Parathyroid adenoma (tissue), 2 donors: ENCODE data around the gene DDHD1.

Source experiments
- H2AFZ ChIP-seq: fragments of 300-600 bp; sonication (generic); one replicate; pipeline ENCODE4 v1.7.0; 2017; ENCODE audit warnings: antibody characterized with exemption, mild to moderate bottlenecking
- H3K27ac ChIP-seq: fragments of 300-600 bp; sonication (generic); one replicate; pipeline ENCODE4 v1.7.0; 2017
- H3K27me3 ChIP-seq: fragments of 300-600 bp; sonication (generic); one replicate; pipeline ENCODE4 v1.7.0; 2017; ENCODE audit warnings: low read length; ENCODE audit not compliant: control insufficient read depth, insufficient read depth
- H3K36me3 ChIP-seq: fragments of 300-600 bp; sonication (generic); one replicate; pipeline ENCODE4 v1.7.0; 2017; ENCODE audit warnings: low read length; ENCODE audit not compliant: control insufficient read depth, insufficient read depth
- H3K4me1 ChIP-seq: fragments of 300-600 bp; sonication (generic); one replicate; pipeline ENCODE4 v1.7.0; 2017; ENCODE audit warnings: control low read depth
- H3K4me2 ChIP-seq: fragments of 300-600 bp; sonication (generic); one replicate; pipeline ENCODE4 v1.7.0; 2017; ENCODE audit warnings: low read length
- H3K4me3 ChIP-seq: fragments of 300-600 bp; sonication (generic); one replicate; pipeline ENCODE4 v1.7.0; 2017; ENCODE audit warnings: low read depth, low read length
- H3K79me2 ChIP-seq: fragments of 300-600 bp; sonication (generic); one replicate; pipeline ENCODE4 v1.7.0; 2017; ENCODE audit warnings: control low read depth
- H3K9ac ChIP-seq: fragments of 300-600 bp; sonication (generic); one replicate; pipeline ENCODE4 v1.7.0; 2017; ENCODE audit warnings: mild to moderate bottlenecking
- H3K9me3 ChIP-seq: fragments of 300-600 bp; sonication (generic); one replicate; pipeline ENCODE4 v1.7.0; 2017; ENCODE audit warnings: low read length; ENCODE audit not compliant: control insufficient read depth
- CTCF ChIP-seq: fragments of 300-600 bp; sonication (generic); IDR thresholded peaks from one replicate; pipeline ENCODE4 v1.7.0; 2017; ENCODE audit warnings: antibody characterized with exemption, mild to moderate bottlenecking
- donor health status: primary hyperparathyroidism.

The DDHD1 gene

GRCh38 chr14:53152887-53153701 is at the start of gene DDHD1:
DDHD1 (minus strand) TSS chr14:53153323; CDS start chr14:53153098, 225 bp downstream.
- H3K9ac ChIP-seq, result peak within 1 kb of the TSS; percentile 40
- TF ChIP-seq CTCF, result no peak
- H3K9me3 ChIP-seq, result no peaks in the 10 kb centered on the region
- peak within 1 kb of the TSS; percentile 70 for H3K4me2 ChIP-seq
- no peaks in the 10 kb centered on the region for H3K36me3 ChIP-seq
- peaks cover 11% of the 10 kb centered on the region for H3K4me1 ChIP-seq
- peak within 1 kb of the TSS; percentile 77 for H3K4me3 ChIP-seq
- H3K27me3 ChIP-seq, result no peaks in the 10 kb centered on the region
- H3K79me2 ChIP-seq, result peaks cover 26% of the 10 kb centered on the region
- H2AFZ ChIP-seq, result peak within 1 kb of the TSS; percentile 100
- peak within 1 kb of the TSS; percentile 83 for H3K27ac ChIP-seq

GRCh38 chr14:53195949-53196348 is 42.8 kb upstream of the DDHD1 start:
- no peak overlapping the region for H3K9ac ChIP-seq
- H3K4me3 ChIP-seq, result no peak overlapping the region
- H3K4me2 ChIP-seq, result no peak overlapping the region
- H3K27ac ChIP-seq, result no peak overlapping the region
- H3K27me3 ChIP-seq, result no peaks in the 10 kb centered on the region
- H3K9me3 ChIP-seq, result no peaks in the 10 kb centered on the region
- no peak overlapping the region for H2AFZ ChIP-seq
- no peaks in the 10 kb centered on the region for H3K4me1 ChIP-seq
- no peaks in the 10 kb centered on the region for H3K36me3 ChIP-seq
- TF ChIP-seq CTCF, result no peak
- no peaks in the 10 kb centered on the region for H3K79me2 ChIP-seq

- H2AFZ ChIP-seq, result no peak overlapping the region
- H3K4me2 ChIP-seq, result no peak overlapping the region
- H3K36me3 ChIP-seq, result no peaks in the 10 kb centered on the region
- no peaks in the 10 kb centered on the region for H3K79me2 ChIP-seq
- no peaks in the 10 kb centered on the region for H3K9me3 ChIP-seq
- H3K4me1 ChIP-seq, result no peaks in the 10 kb centered on the region
- H3K27me3 ChIP-seq, result no peaks in the 10 kb centered on the region
- no peak overlapping the region for H3K9ac ChIP-seq
- no peak for TF ChIP-seq CTCF
- H3K27ac ChIP-seq, result no peak overlapping the region
- H3K4me3 ChIP-seq, result no peak overlapping the region
Measured at GRCh38 chr14:53193193-53193592, 40.1 kb upstream of the DDHD1 start.

GRCh38 chr14:53192052-53192760 is 39.1 kb upstream of the DDHD1 start:
- no peak for TF ChIP-seq CTCF

More at GRCh38 chr14:53192052-53192760, 39.1 kb upstream of the DDHD1 start:
- Histone ChIP-seq H3K9ac (no peak overlapping the region), H3K27me3 (no peaks in the 10 kb centered on the region), H3K79me2 (no peaks in the 10 kb centered on the region), H3K4me3 (no peak overlapping the region), H3K9me3 (no peaks in the 10 kb centered on the region), H3K27ac (no peak overlapping the region), H3K36me3 (no peaks in the 10 kb centered on the region), H3K4me2 (no peak overlapping the region), H3K4me1 (no peaks in the 10 kb centered on the region), H2AFZ (no peak overlapping the region)
